ENCODE measurements around the gene SCN3A. TPM values are rescaled to one million over a fixed set of nuclear protein-coding genes. Genes with fewer than 3 reads are reported as not detected.

SCN3A gene
- polyA plus RNA-seq, 1 donor from 2014 or later: 161 TPM

GRCh38 chr2:165196411-165196810, 7.4 kb downstream of the SCN3A start:
- no peak overlapping the region for H2AFZ ChIP-seq (ENCODE audit: low read depth, low read length)
- H3K36me3 ChIP-seq (ENCODE audit: insufficient read depth, low read length): no peaks in the 10 kb centered on the region
- no peaks in the 10 kb centered on the region for H3K9me2 ChIP-seq (ENCODE audit: insufficient read depth, low read length)
- peaks cover 2% of the 10 kb centered on the region for H3F3A ChIP-seq (ENCODE audit: insufficient read depth, low read length, poor library complexity, severe bottlenecking)
- no peaks in the 10 kb centered on the region for H3K9me3 ChIP-seq (ENCODE audit: low read length)
- no peak overlapping the region for H3K4me3 ChIP-seq (ENCODE audit: low read length)
- H3K9ac ChIP-seq (ENCODE audit: low read length): no peak overlapping the region
- peaks cover 60% of the 10 kb centered on the region for H3K79me2 ChIP-seq (replicated peaks; ENCODE audit: insufficient read depth, low read length)
- H4K20me1 ChIP-seq (ENCODE audit: insufficient read depth): no peaks in the 10 kb centered on the region
- TF ChIP-seq CTCF (IDR thresholded peaks at IDR 0.05; ENCODE audit: poor library complexity, severe bottlenecking): no peak
- no peak for TF ChIP-seq TAF1 (IDR thresholded peaks at IDR 0.05; ENCODE audit: low read depth)
- TF ChIP-seq RAD21 (conservative IDR thresholded peaks at IDR 0.05): no peak
- TF ChIP-seq EP300 (conservative IDR thresholded peaks at IDR 0.05; ENCODE audit: poor library complexity, severe bottlenecking): no peak
- TF ChIP-seq REST (IDR thresholded peaks at IDR 0.05; ENCODE audit: borderline replicate concordance): no peak
- TF ChIP-seq SMC3 (conservative IDR thresholded peaks at IDR 0.05; ENCODE audit: poor library complexity): no peak
- TF ChIP-seq MXI1 (conservative IDR thresholded peaks at IDR 0.05; ENCODE audit: poor library complexity, severe bottlenecking): no peak
- TF ChIP-seq POLR2AphosphoS5 (IDR thresholded peaks at IDR 0.05): no peak
- TF ChIP-seq EZH2 (IDR thresholded peaks at IDR 0.05; ENCODE audit: borderline replicate concordance, insufficient read depth, low read length, poor library complexity, severe bottlenecking): no peak
- H3K27me3 ChIP-seq (ENCODE audit: insufficient read depth, low read depth, low read length): no peaks in the 10 kb centered on the region
- H3K27ac ChIP-seq (ENCODE audit: low read length): no peak overlapping the region
- H3K4me2 ChIP-seq (ENCODE audit: low read length): no peak overlapping the region

- Histone ChIP-seq H3K27ac (ENCODE audit: low read length) (no peak overlapping the region), H3K4me2 (ENCODE audit: low read length) (no peak overlapping the region), H2AFZ (ENCODE audit: low read depth, low read length) (no peak overlapping the region), H3K9ac (ENCODE audit: low read length) (no peak overlapping the region), H3K9me2 (ENCODE audit: insufficient read depth, low read length) (no peaks in the 10 kb centered on the region), H4K20me1 (ENCODE audit: insufficient read depth) (no peaks in the 10 kb centered on the region), H3K79me2 (replicated peaks; ENCODE audit: insufficient read depth, low read length) (peaks cover 32% of the 10 kb centered on the region), H3K27me3 (ENCODE audit: insufficient read depth, low read depth, low read length) (no peaks in the 10 kb centered on the region), H3K9me3 (ENCODE audit: low read length) (no peaks in the 10 kb centered on the region), H3K36me3 (ENCODE audit: insufficient read depth, low read length) (peaks cover 3% of the 10 kb centered on the region), H3F3A (ENCODE audit: insufficient read depth, low read length, poor library complexity, severe bottlenecking) (peaks cover 2% of the 10 kb centered on the region), H3K4me3 (ENCODE audit: low read length) (no peak overlapping the region)
- no peak for TF ChIP-seq REST (IDR thresholded peaks at IDR 0.05; ENCODE audit: borderline replicate concordance)
- no peak for TF ChIP-seq SMC3 (conservative IDR thresholded peaks at IDR 0.05; ENCODE audit: poor library complexity)
- TF ChIP-seq CTCF (IDR thresholded peaks at IDR 0.05; ENCODE audit: poor library complexity, severe bottlenecking): no peak
Observed at GRCh38 chr2:165193178-165193777, 10.6 kb downstream of the SCN3A start.

All from neural cell (in vitro differentiated cells).